HT1080 (cell line): ENCODE data around the gene GEMIN5. TPM values are rescaled to one million over a fixed set of nuclear protein-coding genes. Genes with fewer than 3 reads are reported as not detected.

Experiments
- DNase-seq: peaks from one replicate; pipeline ENCODE4 v3.0.0-alpha.2; 2015; ENCODE audit warnings: low read depth
- total RNA-seq: library from RNA; depleted of rRNA; stranded (reverse); fragments of >200 nt; shearing (Covaris generic); gene quantifications from 2 replicates; pipeline ENCODE4 v1.2.3, GENCODE V29; 2014

Gene GEMIN5
- total RNA-seq, 1 experiment from 2014 or later: 28.6 TPM

DNA sequence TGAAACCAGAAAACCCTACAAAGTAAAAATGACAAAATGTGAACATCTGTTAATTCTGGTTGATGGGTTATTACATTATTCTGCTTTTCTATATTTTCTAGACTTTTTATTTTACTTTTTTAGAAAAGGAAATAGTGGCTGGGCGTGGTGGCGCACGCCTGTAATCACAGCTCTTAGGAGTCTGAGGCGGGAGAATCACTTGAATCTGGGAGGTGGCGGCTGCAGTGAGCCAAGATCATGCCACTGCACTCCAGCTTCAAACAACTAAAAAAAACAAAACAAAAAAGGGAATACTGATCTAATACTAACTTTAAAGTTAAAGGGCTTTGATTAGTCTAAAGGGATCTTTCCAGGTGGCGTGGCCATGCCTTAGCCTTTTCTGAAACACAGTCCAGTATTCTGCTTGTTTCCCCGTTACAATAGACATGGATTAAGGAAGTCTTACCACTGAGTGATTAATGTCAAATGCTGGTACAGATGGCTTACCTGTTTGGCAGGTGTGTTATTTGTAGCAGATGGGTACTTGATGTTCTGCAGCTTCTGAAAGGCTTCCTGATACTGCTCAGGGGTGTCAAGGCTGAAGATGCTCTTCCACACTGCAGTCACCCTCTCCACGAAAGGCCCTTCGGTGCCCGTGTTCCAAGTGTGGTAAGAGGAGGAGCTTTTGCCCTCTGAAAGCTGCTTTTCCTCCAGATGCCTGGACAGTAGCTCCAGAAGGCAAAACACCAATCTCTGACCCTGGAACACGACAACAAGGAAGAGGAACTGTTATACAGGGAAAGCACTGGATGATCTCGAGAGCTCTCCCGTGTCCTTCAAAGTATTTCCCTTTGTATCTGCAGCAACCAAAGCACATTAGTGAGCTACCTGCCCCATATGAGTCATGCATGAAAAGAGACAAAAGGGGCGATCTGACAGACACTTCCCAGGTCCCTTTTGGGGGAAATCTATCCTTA, 42.1 kb downstream of the GEMIN5 start:
- no peak for DNase-seq

DNA sequence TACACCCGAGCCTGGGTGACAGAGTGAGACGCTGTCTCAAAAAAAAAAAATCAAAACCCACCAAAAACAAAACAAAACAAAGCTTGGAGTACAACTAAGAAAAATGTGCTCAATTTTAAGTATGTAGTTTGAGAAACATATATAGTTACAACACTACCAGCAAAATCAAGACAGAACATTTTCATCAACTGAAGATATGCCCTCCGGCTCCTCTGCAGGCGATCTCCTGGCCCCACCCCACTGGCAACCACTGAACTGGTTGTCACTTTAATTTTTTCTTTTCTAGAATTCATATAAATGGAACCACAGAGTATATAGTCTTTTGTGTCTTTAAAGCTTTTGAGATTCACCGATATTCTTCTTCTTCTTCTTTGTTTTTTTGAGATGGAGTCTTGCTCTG, 44.6 kb downstream of the GEMIN5 start:
- no peak for DNase-seq

DNA sequence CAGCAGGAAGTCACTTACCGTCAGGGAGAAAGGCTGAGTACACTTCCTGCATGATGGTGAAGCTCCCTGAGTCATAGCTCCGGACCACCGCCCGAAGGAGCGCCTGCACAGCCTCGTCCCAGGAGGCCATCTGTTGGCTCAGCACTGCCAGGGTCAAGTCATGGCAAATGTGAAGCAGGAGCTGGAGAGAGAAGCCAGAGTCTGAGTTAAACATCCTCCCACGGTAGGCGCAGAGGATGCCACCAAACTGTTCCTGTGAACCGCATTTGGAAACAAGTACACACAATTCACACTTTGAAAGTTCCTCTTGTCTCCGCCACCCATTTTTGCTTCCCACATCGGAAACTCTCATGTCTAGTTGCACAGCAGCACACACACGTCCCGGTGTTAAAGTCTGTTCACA, 45.6 kb downstream of the GEMIN5 start:
- peak; percentile 40 for DNase-seq

DNA sequence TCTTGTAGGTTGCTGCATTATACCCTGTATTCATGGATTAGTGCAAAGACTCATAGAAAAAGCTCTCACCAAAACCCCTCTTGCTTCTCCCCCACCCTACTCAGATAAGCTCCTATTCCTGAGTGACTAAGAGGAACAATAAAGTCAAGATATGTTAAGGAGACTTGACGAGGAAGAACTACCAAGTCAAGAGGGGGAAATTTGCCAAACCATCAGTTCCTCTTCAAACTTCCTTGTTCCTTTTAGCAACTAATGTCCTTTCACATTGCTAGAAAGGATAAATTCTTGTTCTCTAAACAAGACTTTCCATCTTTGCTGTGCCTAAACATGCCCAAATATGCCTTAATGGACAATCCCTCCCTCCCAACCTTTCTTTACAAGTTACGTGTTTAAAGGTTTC, 52.6 kb downstream of the GEMIN5 start:
- DNase-seq: no peak

DNA sequence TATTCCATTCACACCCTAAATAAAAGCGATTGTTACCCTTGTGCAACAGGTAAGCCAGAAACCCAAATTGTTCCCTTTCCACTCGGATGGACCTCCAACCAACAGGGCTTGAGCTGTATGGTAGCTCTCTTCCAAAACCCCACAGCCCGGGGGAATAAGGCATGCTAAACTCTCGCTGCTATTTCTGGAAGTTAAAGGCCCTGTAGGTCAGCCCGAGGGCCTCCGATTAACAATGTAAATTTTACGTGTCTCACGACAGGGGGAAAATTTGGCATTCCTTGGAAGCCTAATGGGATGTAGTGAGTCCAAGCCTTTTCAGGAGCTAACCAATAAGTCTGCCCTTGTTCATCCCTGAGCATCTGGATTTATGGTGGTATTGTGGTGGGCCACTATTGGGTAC, 53.6 kb downstream of the GEMIN5 start:
- no peak for DNase-seq

DNA sequence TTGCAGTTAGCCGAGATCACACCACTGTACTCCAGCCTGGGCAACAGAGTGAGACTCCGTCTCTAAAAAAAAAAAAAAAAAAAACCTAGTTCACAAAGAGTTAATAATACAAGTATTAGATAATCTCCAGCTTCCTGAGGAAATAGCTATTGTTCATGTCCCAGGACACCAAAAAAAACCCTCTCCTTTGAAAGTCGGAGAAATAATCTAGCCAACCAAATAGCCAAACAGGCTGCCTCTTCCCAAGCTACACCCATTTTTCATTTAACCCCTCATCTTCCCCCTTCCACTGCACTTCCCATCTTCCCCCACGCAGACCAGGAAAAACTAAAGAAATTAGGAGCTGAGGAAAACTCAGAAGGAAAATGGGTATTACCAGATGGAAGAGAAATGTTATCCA, 56.0 kb downstream of the GEMIN5 start:
- DNase-seq: no peak

DNA sequence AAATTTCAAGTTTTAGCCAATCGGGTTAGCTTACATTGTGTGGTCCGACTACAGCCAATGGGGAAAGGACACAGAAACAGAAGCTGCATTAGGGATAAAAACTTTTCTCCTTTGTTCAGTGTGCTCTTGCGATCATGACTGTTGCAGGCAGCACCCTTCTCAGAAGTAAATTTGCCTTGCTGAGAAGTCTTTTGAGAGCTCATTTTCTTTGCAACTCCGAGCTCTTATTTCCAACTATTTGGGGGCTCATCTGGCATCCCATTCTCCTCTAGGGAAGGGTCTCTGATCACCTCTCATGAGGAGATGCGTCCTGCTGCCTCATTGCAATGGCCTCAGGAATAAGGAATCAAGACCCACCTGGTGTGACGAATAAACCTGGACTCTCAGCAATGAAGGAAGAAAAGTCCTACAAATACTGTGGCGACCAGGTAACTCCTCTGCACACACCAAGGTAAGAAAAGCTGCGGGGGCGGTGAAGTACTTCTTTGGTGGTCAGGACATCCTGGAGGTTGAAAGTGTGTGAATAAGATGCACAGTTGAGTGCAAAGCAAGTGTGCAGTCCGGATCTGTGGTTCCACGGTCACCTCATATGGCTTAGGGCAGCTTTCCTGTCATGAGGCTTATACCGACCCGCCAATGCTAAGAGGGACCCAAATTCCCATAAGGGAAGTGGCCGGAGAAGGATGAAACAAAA, 59.2 kb downstream of the GEMIN5 start:
- DNase-seq: no peak

DNA sequence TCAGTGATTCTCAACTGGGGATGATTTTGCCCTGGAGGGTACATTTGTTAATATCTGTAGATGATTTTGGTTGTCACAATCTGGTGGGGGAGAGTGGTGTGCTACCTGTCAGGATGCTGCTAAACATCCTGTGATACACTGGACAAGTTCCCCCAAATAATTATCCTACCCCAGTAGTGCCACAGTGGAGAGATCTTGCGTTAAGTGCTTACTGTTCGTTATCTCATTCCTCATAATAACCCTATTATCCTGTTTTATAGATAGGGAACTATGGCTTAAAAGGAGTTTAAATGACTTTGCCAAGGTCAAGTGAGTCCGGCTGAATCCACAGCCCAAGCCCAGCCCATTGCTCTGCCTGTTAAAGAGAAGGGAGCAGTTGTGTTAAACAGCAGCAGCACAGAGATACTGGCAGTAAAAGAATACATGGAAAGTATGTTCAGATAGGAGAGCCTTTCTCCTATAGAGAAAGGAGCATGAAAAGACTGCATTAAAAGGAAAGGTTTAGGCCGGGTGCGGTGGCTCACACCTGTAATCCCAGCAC, 64.2 kb downstream of the GEMIN5 start:
- no peak for DNase-seq

DNA sequence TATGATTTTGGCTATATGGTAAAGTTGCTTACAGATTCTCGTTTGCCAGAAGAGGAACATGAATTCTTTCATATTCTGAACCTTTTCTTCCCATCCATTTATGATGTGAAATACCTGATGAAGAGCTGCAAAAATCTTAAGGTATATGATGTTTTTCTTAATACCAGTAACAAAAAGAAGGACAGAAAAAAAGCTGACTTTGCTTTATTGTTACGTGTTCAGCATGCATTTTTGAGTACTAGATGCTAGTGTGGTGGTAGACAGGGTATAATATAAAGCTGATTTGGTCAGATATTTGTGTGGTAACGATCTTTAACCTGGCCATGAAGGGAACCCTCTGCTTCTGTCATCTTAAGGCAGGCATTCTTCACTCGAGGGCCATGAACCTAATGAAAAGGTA, 66.3 kb downstream of the GEMIN5 start:
- no peak for DNase-seq

DNA sequence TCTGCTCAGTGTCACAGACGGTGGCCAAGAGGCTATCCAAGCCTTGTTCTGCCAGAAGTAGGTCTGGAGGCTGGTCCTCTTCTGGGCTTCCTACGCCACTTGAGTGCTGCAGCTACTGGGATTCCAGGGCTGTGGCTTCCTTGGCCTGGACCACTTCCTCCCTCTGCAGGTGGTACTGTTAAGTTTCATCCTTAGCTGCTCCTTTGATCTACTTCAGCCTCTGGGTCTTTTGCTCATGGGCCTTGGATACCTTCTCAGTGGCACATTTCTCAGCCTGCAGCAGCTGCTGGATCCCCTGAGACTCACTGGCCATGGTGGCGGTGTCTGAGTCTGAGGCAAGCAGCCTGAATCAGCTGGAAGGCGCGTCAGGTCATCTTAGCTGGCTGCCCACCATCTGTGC, 69.3 kb downstream of the GEMIN5 start:
- peak; percentile 15 for DNase-seq

DNA sequence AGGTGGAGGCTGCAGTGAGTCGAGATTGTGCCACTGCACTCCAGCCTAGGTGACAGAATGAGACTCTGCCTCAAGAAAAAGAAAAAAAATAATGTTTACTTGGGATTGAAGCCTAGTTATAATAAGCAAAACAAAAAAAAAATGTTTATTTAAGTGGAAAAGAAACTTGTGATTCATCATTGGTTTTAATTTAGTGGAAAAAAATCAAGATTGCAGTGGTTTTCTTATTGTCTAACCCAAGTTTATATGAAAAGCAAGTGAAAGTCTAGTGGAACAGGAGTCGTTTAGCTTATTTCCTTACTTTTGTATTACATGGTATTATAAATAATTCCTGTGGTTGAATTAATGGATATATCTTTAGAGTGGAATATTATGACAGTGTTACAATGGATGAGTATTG, 71.2 kb downstream of the GEMIN5 start:
- no peak for DNase-seq

DNA sequence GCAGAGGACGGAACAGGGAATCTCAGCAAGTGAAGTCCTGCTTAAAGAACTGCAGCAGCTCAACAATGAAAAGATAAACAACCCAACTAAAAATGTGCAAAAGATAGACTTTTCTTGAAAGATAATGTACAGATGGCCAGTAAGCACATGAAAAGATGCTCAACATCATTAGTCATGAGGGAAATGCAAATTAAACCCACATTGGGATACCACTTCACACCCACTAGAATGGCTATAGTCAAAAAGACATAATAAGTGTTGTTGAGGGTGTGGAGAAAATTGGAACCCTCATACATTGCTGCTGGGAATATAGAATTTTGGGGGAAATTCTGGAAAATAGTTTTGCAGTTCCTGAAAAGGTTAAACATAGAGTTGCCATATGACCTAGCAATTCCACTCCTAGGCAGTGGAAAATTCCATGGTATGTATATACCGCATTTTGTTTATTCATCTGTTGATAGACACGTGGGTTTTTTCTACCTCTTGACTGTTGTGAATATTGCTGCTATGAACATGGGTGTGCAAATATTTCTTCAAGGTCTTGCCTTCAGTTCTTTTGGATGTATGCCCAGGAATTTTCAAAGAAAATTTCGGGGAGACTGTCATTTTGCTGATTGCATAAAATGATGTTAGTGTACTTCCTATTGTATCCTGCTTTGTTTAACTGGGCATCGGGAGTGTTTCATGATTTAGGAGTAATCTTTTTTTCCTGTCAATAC, 72.4 kb downstream of the GEMIN5 start:
- no peak for DNase-seq

DNA sequence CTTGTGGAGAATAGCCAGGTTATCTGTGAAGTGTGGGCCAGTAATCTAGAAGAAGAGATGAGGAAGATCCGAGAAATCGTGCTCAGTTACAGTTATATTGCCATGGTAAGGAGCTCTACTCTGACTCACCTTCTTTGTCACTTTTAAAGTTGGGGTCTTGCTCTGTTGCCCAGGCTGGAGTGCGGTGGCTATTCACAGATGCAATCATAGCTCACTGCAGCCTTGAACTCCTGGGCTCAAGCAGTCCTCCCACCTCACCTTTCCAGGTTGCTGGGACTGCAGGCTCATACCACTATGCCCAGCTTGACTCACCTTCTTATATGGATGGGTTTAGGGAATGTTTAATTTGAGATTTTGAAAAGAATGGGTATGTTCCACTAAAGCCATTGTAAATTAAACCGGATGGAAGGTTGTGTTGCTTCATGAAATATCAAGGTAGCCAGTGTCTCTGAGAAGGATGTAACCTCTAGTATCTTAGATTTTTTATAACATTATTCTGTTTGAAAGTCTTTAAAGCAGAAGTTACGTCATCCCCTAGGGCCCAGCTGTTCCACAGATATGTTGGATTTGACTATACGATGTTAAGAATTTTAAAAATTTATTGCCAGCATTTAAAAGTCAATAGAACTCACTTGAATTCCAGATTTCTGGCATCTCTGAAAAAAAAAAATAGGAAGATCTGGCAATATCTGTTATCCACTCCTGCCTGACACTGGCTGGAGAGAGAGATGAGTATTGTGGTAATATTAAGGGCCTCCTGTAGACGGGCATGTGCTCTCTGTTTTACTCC, 74.5 kb downstream of the GEMIN5 start:
- DNase-seq: no peak

DNA sequence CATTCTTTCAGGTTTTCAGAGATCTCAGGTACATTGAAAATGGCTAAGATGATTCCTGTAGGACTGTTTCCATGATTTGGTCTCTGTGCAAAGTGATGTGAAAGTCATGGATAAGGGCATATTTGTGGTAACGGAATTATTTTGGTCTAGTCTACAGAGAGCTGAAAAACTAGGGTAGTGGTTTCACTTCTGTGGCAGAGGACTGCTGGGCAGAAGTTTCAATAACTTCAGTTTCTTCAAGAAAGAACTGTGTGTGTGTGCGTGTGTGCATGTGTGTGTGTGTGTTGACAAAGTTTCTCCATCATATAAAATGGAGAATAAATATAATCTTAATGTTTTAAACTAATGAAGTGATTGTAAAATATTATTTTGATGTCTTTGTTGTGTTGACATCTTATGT, 75.2 kb downstream of the GEMIN5 start:
- no peak for DNase-seq

DNA sequence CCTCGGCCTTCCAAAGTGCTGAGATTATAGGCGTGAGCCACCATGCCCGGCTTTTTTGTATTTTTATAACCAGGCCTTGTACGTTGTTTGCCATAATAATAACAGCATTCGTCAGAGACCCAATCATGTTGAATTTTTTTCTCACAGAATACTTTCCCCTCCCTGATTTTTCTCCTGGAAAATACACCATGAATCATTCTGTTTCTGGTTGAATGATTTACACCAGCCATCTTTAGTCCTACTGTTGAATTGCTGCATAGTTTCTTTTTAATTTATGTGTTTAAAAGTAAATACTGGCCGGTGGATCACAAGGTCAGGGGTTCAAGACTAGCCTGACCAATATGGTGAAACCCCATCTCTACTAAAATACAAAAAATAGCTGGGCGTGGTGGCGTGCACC, 76.1 kb downstream of the GEMIN5 start:
- DNase-seq: no peak

DNA sequence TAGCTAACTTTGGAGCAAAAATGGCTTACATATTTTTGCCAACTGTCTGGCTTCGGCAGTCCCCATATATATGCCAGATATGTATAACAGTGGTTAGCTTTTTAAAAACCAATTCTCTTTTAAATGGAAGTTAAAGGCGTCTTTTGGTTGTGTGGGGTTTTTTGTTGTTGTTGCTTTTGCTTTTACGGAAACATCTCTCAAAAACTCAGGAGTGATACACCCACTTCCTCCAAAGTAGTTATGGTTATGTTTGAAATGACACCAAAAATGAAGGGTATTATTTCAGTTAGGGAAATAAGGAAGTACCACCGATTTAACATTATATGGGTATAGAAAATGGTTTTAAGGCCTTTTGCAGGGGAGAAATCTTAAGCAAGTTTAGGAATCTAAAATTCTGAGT, 77.2 kb downstream of the GEMIN5 start:
- DNase-seq: no peak

DNA sequence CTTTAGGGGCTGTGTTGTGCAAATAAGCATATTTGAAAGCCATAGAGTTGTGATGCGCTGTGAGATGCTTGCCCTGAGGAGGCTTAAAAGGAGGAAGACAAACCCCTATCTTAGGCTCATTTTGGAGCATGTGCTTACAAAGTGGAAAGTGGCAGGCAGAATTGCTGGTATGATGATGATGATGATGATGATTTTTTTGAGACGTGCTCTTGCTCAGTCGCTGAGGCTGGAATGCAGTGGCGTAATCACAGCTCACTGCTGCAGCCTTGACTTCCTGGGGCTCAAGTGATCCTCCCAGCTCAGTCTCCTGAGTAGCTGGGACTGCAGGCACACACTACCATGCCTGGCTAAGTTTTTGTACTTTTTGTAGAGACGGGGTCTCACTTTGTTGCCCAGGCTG, 77.9 kb downstream of the GEMIN5 start:
- peak; percentile 74 for DNase-seq

DNA sequence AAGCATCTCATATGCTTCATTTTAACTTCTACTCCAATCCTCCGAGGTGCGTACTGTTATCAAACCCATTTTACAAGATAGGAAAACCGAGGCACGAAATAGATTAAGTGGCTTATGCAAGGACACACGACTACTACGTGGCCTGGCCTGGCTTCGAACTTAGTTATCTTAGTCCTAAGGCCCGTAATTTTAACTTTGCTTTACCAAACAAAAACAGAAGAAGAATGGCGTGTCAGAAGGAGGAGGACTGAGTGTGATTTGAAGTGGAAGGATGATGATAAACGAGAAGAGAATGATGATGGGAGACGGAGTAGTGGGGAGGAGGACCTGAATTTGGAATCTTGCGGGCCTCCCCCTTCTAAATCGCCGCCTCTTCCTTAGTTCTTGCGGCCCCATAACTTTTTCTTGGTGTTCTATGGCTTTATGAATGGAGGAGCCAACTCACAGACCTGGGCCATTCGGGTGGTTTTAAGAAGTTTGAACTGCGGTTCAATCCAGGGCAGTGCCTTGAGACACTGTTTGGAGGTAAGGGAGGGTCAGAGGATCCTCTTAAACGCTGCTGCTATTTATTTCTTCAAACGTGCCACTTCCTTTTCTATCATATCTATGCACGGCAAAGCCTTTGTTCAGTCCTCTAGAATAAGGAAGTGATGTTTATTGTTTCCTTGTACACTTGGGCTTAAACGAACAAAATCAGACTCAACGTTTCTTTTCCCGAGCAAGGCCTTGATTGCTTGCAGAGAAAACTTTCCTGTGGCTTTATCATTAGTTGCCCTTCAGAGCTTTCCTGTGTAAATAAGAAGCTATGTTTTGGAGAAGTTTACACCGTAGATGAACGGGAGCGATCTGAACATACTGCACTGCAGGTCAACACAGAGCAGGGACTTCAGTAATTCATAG, 78.8 kb downstream of the GEMIN5 start:
- DNase-seq: peak; percentile 10

DNA sequence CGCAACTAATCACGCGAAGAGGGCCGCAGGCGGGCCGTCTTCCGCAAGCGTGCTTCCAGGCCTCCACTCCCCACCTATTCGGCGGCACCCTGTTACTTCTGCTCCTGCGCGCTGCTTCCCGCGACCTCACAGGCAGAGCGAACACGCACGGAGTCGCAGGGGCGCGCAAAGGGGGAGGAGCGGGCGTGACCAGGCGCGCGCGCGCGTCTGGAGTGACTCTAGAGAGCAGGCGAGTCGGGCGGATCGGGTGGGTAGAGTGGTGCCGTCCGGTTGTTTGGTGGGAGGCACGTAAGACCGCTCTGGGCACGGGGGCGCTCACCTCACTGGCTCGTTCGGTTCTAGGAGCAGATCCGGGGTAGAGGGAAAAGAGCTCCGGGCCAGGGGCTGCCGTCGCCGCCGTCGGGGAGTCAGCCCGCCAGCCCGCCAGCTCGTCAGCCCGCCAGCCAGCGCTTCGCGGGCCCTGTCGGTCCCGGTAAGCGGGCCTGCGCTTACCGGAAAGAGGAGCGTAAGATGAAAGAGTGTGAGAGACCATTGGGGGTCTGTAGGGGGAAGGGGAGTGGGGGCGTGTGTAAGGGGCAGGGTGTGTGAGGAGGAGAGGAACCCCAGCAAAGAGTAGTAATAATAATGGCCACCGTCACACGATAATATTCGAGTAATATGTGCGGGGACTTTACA, 79.6 kb downstream of the GEMIN5 start, which contains the start of gene CNOT8:
Gene CNOT8, plus strand, starts transcription at position 331 of the 675 bp plus-strand sequence. CDS start 4,652 bp downstream, outside the sequence.
- DNase-seq: peak; percentile 98
